Mesenchymal stem cell (in vitro differentiated cells and primary cell): Measurements from ENCODE around the gene TMEM233. TPM values are rescaled to one million over a fixed set of nuclear protein-coding genes. Genes with fewer than 3 reads are reported as not detected.
A peak's percentile ranks its signal among the peaks of the same experiment; 100 is the strongest.

Experiments
- DNase-seq: peaks from one replicate; pipeline ENCODE4 v3.0.0-alpha.2; 2013
- H2AFZ ChIP-seq: one replicate; pipeline ENCODE4 v1.6.1; 2013; ENCODE audit warnings: low read depth, mild to moderate bottlenecking, control low read depth, inconsistent platforms, low read length, moderate library complexity
- H2AK5ac ChIP-seq: 2 replicates; pipeline ENCODE4 v1.6.1; 2013; ENCODE audit warnings: low read length, moderate library complexity, mild to moderate bottlenecking, inconsistent platforms; ENCODE audit not compliant: severe bottlenecking
- H2BK120ac ChIP-seq: one replicate; pipeline ENCODE4 v1.6.1; 2013; ENCODE audit warnings: low read depth, mild to moderate bottlenecking, inconsistent platforms, low read length, moderate library complexity
- H2BK12ac ChIP-seq, 2 experiments: one replicate each; pipeline ENCODE4 v1.6.1; 2013; ENCODE audit warnings: inconsistent platforms in 2 of 2, low read length in 2 of 2, mild to moderate bottlenecking in 2 of 2, moderate library complexity in 2 of 2, control low read depth in 1 of 2
- H2BK15ac ChIP-seq: one replicate; pipeline ENCODE4 v1.6.1; 2013; ENCODE audit warnings: mild to moderate bottlenecking, low read depth, inconsistent platforms; ENCODE audit not compliant: poor library complexity, severe bottlenecking
- H2BK5ac ChIP-seq: 2 replicates; pipeline ENCODE4 v1.6.1; 2013; ENCODE audit warnings: low read depth, mild to moderate bottlenecking, low read length, control low read depth, inconsistent platforms; ENCODE audit not compliant: poor library complexity, severe bottlenecking
- H3K14ac ChIP-seq, 2 experiments: one replicate each; pipeline ENCODE4 v1.6.1; 2013; ENCODE audit warnings: inconsistent platforms in 2 of 2, low read length in 2 of 2, control low read depth in 1 of 2, mild to moderate bottlenecking in 1 of 2, moderate library complexity in 1 of 2
- H3K18ac ChIP-seq, 2 experiments: one replicate each; pipeline ENCODE4 v1.6.1; 2013; ENCODE audit warnings: inconsistent platforms in 2 of 2, low read length in 2 of 2, control low read depth in 1 of 2, low read depth in 1 of 2, mild to moderate bottlenecking in 1 of 2
- H3K23ac ChIP-seq, 2 experiments: one replicate each; pipeline ENCODE4 v1.6.1; 2013; ENCODE audit warnings: inconsistent platforms in 2 of 2, low read length in 2 of 2, mild to moderate bottlenecking in 2 of 2, moderate library complexity in 2 of 2, control low read depth in 1 of 2
- H3K27ac ChIP-seq: 2 replicates; pipeline ENCODE4 v1.5.1; 2013; ENCODE audit warnings: mild to moderate bottlenecking, moderate library complexity, low read length, control low read depth, inconsistent platforms; ENCODE audit not compliant: poor library complexity, severe bottlenecking
- H3K27me3 ChIP-seq, 2 experiments: 2 replicates each; pipeline versions ENCODE4 v1.6.1 to v1.7.0; 2013; ENCODE audit warnings: low read length in 2 of 2, mild to moderate bottlenecking in 2 of 2, moderate library complexity in 2 of 2, control low read depth in 1 of 2, inconsistent platforms in 1 of 2; ENCODE audit not compliant: control insufficient read depth in 1 of 2, insufficient read depth in 1 of 2
- H3K36me3 ChIP-seq, 2 experiments: 2 replicates each; pipeline versions ENCODE4 v1.6.1 to v1.7.0; 2013; ENCODE audit warnings: low read length in 2 of 2, control low read depth in 1 of 2, inconsistent platforms in 1 of 2, low read depth in 1 of 2, mild to moderate bottlenecking in 1 of 2; ENCODE audit not compliant: insufficient read depth in 2 of 2, control insufficient read depth in 1 of 2
- H3K4ac ChIP-seq, 2 experiments: one replicate each; pipeline ENCODE4 v1.6.1; 2013; ENCODE audit warnings: inconsistent platforms in 2 of 2, low read length in 2 of 2, mild to moderate bottlenecking in 2 of 2, moderate library complexity in 2 of 2, control low read depth in 1 of 2, low read depth in 1 of 2
- H3K4me1 ChIP-seq: 2 replicates; pipeline ENCODE4 v1.6.1; 2013; ENCODE audit warnings: low read depth, low read length, control low read depth; ENCODE audit not compliant: control insufficient read depth, insufficient read depth
- H3K4me2 ChIP-seq: 2 replicates; pipeline ENCODE4 v1.6.1; 2013; ENCODE audit warnings: low read length, mild to moderate bottlenecking, inconsistent platforms; ENCODE audit not compliant: poor library complexity, severe bottlenecking
- H3K4me3 ChIP-seq, 2 experiments: 2 replicates each; pipeline versions ENCODE4 v1.5.1 to v1.7.0; 2013; ENCODE audit warnings: low read length in 2 of 2, mild to moderate bottlenecking in 2 of 2, control low read depth in 1 of 2, low read depth in 1 of 2; ENCODE audit not compliant: insufficient read depth in 1 of 2
- H3K79me1 ChIP-seq: replicated peaks from 2 replicates; pipeline ENCODE4 v1.6.1; 2013; ENCODE audit warnings: mild to moderate bottlenecking, control low read depth, low read length, inconsistent platforms; ENCODE audit not compliant: poor library complexity, severe bottlenecking
- H3K9ac ChIP-seq: 2 replicates; pipeline ENCODE4 v1.7.0; 2013; ENCODE audit warnings: mild to moderate bottlenecking, low read length, moderate library complexity
- H3K9me3 ChIP-seq: 2 replicates; pipeline ENCODE4 v1.7.0; 2013; ENCODE audit warnings: mild to moderate bottlenecking, low read length; ENCODE audit not compliant: control insufficient read depth
- H4K8ac ChIP-seq: one replicate; pipeline ENCODE4 v1.6.1; 2013; ENCODE audit warnings: inconsistent platforms, mild to moderate bottlenecking, low read length, moderate library complexity
- H4K91ac ChIP-seq: one replicate; pipeline ENCODE4 v1.6.1; 2013; ENCODE audit warnings: mild to moderate bottlenecking, low read length, inconsistent platforms
- WGBS: methylation state at CpG from one replicate; pipeline ENCODE4 v1.1.7; 2013; ENCODE audit warnings: mixed read lengths; 5-methylcytosine and 5-hydroxymethylcytosine counted together
- polyA plus RNA-seq, 2 experiments: library from polyadenylated mRNA; stranded (reverse); fragments of 200-250 nt; gene quantifications; one replicate each; pipeline ENCODE4 v1.2.3, GENCODE V29; 2013

TMEM233 gene
- not detected for polyA plus RNA-seq (2013, experiment 1 of 2)
- not detected for polyA plus RNA-seq (2013, experiment 2 of 2)

DNA sequence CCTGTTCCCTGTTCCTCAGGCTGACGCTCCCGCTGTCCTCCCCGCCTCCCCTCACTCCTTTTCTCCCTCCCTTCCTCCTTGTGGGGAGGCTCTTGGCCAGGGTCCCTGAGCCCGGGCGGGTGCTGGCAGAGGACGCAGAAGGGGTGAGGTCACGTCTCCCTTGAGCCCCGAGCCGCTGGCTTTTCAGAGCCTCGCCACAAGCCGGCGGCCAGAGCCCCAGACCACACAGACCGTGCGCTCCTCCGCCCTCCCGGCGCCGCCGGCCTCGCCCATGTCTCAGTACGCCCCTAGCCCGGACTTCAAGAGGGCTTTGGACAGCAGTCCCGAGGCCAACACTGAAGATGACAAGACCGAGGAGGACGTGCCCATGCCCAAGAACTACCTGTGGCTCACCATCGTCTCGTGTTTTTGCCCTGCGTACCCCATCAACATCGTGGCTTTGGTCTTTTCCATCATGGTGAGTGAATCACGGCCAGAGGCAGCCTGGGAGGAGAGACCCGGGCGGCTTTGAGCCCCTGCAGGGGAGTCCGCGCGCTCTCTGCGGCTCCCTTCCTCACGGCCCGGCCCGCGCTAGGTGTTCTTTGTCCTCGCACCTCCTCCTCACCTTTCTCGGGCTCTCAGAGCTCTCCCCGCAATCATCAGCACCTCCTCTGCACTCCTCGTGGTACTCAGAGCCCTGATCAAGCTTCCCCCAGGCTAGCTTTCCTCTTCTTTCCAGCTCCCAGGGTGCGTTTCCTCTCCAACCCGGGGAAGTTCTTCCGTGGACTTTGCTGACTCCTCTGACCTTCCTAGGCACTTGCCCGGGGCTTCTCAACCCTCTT is at the start of gene TMEM233:
Gene TMEM233, plus strand, starts transcription at position 197 of the 821 bp plus-strand sequence. Its CDS starts 75 bp downstream, at position 272.
- no peak for DNase-seq
- 2% methylated on average over 48 of the region's 48 CpGs for WGBS
- H3K27ac ChIP-seq: no peak within 1 kb of the TSS
- no peak within 1 kb of the TSS for H2BK15ac ChIP-seq
- no peak within 1 kb of the TSS for H3K4me2 ChIP-seq
- no peak within 1 kb of the TSS for H3K18ac ChIP-seq
- no peak within 1 kb of the TSS for H2AK5ac ChIP-seq
- H3K27me3 ChIP-seq: peaks cover 21 to 38% of the 10 kb centered on the region in 2 experiments
- H2AFZ ChIP-seq: no peak within 1 kb of the TSS
- H3K14ac ChIP-seq: no peak within 1 kb of the TSS
- no peaks in the 10 kb centered on the region for H3K9me3 ChIP-seq
- H3K4me1 ChIP-seq: peaks cover 7% of the 10 kb centered on the region
- no peak within 1 kb of the TSS for H2BK120ac ChIP-seq
- no peak within 1 kb of the TSS for H2BK12ac ChIP-seq
- no peak within 1 kb of the TSS for H2BK5ac ChIP-seq
- no peaks in the 10 kb centered on the region for H3K36me3 ChIP-seq
- no peak within 1 kb of the TSS for H4K8ac ChIP-seq
- H3K79me1 ChIP-seq: no peaks in the 10 kb centered on the region
- H3K23ac ChIP-seq: no peak within 1 kb of the TSS
- H3K9ac ChIP-seq: peak within 1 kb of the TSS; percentile 76
- no peak within 1 kb of the TSS for H4K91ac ChIP-seq
- H3K4ac ChIP-seq: no peak within 1 kb of the TSS
- H3K4me3 ChIP-seq: peak within 1 kb of the TSS in 1 of 2 experiments; percentile 70

DNA sequence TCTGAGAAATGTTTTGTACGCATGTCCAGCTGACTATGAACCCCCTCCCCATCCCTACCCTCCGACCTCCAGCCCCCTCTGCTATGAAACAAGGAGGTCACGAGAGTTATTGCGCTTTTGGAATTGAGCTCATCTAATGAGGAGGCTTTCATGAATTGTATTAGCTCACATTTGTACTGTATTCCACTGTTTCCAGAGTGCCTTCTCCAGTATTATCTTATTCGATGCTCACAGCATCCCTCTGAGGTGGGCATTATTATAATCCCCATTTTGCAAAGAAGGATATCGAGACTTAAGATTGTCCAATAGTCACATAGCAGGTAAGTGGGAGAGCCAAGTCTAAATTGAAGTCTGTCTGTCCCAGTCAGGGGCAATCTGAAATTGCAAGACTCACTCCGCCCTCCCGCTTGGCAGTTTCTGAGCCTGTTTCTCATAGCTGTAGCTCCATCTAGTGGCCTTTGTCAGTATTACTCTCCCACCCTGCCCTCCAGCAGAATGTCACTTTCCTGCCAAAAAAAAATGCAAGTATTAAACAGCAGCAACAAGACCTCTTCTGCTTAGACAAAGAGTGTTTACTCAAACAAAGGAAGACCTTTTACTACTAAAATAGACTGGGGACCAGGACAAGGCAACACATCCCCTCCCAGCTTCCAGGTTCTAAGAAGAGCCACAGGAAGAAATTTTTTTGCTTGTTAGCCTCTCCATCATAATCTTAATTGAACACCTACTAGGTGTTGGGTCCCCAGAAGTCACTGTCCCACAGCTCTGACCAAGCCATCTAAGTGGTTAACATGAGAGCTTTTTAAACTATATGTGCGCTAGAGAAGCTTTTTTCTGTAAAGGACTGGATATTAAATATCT is 48.6 kb upstream of the TMEM233 start:
- Histone ChIP-seq H3K36me3 (no peaks in the 10 kb centered on the region), H3K4me1 (no peaks in the 10 kb centered on the region), H2BK120ac (no peak overlapping the region), H4K8ac (no peak overlapping the region), H4K91ac (no peak overlapping the region), H3K14ac (no peak overlapping the region), H3K27me3 (peaks cover 0 to 4% of the 10 kb centered on the region in 2 experiments), H2AK5ac (no peak overlapping the region), H3K18ac (no peak overlapping the region), H3K23ac (no peak overlapping the region), H3K4me3 (no peak overlapping the region), H3K9ac (no peak overlapping the region), H2BK12ac (no peak overlapping the region), H3K4ac (no peak overlapping the region), H3K79me1 (no peaks in the 10 kb centered on the region), H3K9me3 (no peaks in the 10 kb centered on the region), H2BK15ac (no peak overlapping the region), H3K4me2 (no peak overlapping the region), H2AFZ (no peak overlapping the region), H3K27ac (no peak overlapping the region), H2BK5ac (no peak overlapping the region)
- peak; percentile 56 for DNase-seq
- 26% methylated on average over 5 of the region's 9 CpGs for WGBS

GRCh38 chr12:119546340-119546739 is 47.2 kb upstream of the TMEM233 start:
- no peaks in the 10 kb centered on the region for H3K36me3 ChIP-seq
- H3K9me3 ChIP-seq: no peaks in the 10 kb centered on the region
- H4K91ac ChIP-seq: no peak overlapping the region
- no peak overlapping the region for H3K9ac ChIP-seq
- H3K27me3 ChIP-seq: peaks cover 0 to 10% of the 10 kb centered on the region in 2 experiments
- H3K18ac ChIP-seq: no peak overlapping the region
- H3K4ac ChIP-seq: no peak overlapping the region
- H2BK15ac ChIP-seq: no peak overlapping the region
- no peaks in the 10 kb centered on the region for H3K79me1 ChIP-seq
- H2AK5ac ChIP-seq: no peak overlapping the region
- no peak overlapping the region for H2AFZ ChIP-seq
- H2BK120ac ChIP-seq: no peak overlapping the region
- no peak overlapping the region for H3K27ac ChIP-seq
- H2BK12ac ChIP-seq: no peak overlapping the region
- no peak overlapping the region for H2BK5ac ChIP-seq
- H3K4me3 ChIP-seq: no peak overlapping the region
- no peak overlapping the region for H3K4me2 ChIP-seq
- no peak for DNase-seq
- no peak overlapping the region for H3K23ac ChIP-seq
- H3K4me1 ChIP-seq: no peaks in the 10 kb centered on the region
- no peak overlapping the region for H4K8ac ChIP-seq
- no peak overlapping the region for H3K14ac ChIP-seq

DNA sequence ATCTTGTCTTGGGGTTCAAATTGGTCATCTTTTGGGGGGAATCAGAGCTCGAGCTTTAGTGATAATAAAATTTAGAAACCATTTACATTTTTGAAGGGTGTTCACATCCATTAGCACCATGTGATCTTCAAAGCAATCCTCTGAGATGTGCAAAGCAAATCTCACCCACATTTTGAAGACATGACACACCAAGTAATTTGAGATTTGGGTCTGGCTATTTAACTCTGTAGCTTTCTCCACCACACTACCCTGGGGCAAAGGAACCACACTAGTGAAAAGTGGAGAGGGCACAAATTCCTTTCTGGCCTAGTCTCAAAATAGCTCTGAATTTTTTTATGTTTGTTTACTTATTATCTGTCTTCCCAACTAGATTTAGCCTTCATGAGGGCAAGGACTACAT is 46.6 kb upstream of the TMEM233 start:
- H3K23ac ChIP-seq: no peak overlapping the region
- DNase-seq: no peak
- no peak overlapping the region for H3K9ac ChIP-seq
- H3K79me1 ChIP-seq: no peaks in the 10 kb centered on the region
- WGBS: no CpG with 5 or more reads among the region's 1 CpG
- H3K14ac ChIP-seq: no peak overlapping the region
- no peak overlapping the region for H3K4me3 ChIP-seq
- H4K91ac ChIP-seq: no peak overlapping the region
- H3K4me2 ChIP-seq: no peak overlapping the region
- H3K4ac ChIP-seq: no peak overlapping the region
- H4K8ac ChIP-seq: no peak overlapping the region
- H3K9me3 ChIP-seq: no peaks in the 10 kb centered on the region
- no peak overlapping the region for H2BK15ac ChIP-seq
- no peak overlapping the region for H3K18ac ChIP-seq
- no peak overlapping the region for H2AFZ ChIP-seq
- no peak overlapping the region for H3K27ac ChIP-seq
- H2BK120ac ChIP-seq: no peak overlapping the region
- H2AK5ac ChIP-seq: no peak overlapping the region
- no peaks in the 10 kb centered on the region for H3K36me3 ChIP-seq
- H2BK5ac ChIP-seq: no peak overlapping the region
- H3K27me3 ChIP-seq: peaks cover 0 to 10% of the 10 kb centered on the region in 2 experiments
- no peak overlapping the region for H2BK12ac ChIP-seq
- no peaks in the 10 kb centered on the region for H3K4me1 ChIP-seq
